GM21360 (cell line): Measurements from ENCODE around the gene SUCLG2.

Experiments
- ATAC-seq: cut with Tn5 transposase; IDR thresholded peaks from one replicate; pipeline ENCODE4 v1.9.1; 2021; ENCODE audit warnings: mild to moderate bottlenecking, moderate library complexity; ENCODE audit not compliant: unreplicated experiment

SUCLG2 gene, protein sequence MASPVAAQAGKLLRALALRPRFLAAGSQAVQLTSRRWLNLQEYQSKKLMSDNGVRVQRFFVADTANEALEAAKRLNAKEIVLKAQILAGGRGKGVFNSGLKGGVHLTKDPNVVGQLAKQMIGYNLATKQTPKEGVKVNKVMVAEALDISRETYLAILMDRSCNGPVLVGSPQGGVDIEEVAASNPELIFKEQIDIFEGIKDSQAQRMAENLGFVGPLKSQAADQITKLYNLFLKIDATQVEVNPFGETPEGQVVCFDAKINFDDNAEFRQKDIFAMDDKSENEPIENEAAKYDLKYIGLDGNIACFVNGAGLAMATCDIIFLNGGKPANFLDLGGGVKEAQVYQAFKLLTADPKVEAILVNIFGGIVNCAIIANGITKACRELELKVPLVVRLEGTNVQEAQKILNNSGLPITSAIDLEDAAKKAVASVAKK

DNA sequence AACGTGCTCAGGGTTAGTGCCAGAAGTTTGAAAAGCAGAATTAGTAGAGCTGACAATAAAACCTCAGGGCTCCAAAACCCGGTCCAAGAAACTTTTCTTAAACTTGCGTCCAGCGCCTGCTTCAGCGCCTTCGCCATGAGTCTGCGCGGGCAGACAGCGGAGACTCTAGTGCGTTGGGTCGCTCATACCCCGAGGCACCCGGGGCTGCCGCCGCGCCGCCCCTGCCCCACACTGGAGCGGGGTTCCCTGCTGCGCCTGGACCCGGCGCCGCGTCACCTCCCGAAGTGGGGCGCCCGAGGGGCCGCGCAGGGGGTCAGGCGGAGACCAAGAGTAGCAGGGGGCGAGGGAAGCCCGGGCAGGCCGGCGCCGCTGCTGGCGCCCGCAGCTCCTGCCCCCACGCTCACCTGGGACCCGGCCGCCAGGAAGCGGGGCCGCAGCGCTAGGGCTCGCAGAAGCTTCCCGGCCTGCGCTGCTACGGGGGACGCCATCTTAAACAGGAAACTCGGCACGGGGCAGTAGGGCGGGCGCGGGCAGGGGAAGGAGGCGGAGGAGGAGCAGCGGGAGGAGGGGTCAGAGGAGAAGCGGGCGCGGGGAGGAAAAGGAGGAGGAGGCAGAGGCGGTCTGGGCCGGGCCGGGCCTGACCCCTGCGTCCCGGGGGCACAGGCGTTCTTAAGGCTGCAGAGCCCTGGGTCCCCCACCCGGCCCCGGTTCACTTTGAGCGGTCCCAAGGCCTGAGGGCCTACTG lies at the start of gene SUCLG2:
TSS of gene SUCLG2 (minus strand) at position 514 of the 745 bp plus-strand sequence. CDS start at position 488, 26 bp downstream.
- peak; percentile 72 for ATAC-seq

DNA sequence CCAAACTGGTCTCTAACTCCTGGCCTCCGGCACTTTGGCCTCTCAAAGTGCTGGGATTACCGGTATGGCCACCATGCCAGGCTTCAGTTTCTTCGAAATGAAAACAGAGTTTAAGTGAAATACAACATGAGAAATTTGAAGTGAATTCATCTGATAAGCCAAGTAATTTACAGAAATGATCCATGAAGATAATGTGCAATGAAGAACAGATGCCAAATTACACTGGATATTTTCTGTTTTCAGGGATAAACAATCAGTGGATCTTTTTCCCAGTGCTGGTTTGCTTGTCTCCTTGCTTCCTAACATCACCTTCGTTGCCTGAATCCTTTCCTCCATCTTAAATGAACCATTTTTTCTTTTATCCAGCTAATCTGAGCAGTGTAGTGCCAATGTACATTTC lies 46.2 kb upstream of the SUCLG2 start:
- ATAC-seq = no peak

DNA sequence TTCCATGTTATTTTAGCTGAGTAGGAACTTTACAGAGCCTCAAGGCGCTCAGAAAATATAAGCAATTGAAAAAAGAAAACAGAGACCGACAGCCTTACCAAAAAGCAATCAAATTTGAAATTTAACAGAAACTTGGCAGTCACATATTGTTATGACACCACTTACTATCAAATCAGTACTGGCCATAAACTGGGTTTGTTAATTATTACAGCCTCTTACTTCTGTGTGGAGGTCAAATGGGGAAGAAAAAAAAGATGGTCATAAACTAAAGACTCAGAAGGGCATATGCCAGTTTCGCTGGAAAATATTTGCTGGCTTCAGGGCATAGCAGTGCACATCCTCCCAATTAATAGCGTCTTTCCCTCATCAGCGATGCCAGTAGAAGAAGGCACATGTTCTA lies 45.5 kb upstream of the SUCLG2 start:
- no peak for ATAC-seq

DNA sequence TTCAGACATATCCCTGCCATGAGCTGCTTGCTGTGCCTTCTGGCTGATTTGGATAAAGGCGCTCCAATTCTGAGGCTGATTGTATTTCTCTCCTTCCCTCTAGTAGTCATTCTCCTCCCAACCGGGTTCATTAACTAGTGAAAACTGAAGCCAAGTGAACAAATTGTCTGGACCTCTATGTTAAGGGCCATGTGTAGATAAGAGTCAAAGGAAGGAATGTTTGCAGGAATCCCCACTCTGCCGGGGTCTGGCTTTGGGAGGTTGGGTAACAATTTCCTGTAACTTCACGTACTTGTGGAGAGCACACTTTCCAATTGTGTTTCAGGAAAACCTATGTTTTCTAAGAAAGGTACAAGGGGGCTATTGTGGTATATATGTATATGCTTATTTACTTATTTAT lies 38.2 kb upstream of the SUCLG2 start:
- no peak for ATAC-seq

DNA sequence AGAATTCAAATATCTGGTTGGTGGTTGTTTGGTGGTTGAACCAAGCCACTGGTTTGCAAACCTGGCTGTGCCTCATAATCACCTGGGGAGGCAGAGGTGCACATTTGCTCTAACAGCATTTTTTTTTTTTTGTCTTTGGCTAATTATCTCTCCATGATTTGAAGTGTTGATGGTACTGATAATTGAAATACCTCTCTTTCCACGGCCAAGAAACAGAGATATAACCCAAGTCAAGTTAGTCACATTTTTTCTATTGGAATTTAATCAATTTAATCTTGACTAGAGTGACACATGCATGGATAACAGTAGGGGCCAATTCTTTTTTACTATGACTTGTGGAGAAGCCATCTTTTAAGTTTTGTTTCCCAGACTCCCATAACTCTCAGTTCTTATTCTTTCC lies 37.5 kb upstream of the SUCLG2 start:
- no peak for ATAC-seq

DNA sequence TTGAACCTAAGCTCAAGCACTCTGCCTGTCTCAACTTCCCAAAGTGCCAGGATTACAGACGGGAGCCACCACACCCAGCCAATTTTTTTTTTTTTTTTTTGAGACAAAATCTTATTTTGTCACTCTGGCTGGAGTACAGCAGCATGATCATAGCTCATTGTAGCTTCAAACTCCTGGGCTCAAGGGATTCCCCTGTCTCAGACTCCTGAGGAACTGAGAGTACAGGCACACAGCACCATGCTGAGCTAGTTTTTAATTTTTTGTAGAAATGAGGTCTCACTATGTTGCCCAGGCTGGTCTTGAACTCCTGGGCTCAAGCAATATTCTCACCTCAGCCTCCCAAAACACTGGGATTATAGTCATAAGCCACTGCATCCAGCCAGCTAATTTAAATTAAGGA lies 36.8 kb upstream of the SUCLG2 start:
- ATAC-seq = peak; percentile 56

DNA sequence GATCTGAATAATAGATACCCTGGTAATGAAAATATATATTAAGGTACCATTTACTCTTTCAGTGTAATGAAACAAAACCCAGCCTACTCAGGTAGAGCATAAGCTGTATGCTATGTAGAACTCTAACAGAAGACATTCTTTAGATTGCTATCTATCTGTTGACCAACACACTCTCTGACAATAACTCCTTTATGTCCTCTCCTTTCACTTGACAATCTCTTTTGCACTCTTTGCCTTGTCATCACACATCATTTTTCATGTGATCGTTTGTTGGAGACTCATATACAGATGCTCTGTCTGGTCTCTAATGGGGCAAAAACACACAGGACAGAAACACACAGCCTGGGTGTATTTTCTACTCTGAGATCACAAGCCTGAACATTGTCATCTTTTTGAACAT lies 35.4 kb upstream of the SUCLG2 start:
- ATAC-seq = no peak

DNA sequence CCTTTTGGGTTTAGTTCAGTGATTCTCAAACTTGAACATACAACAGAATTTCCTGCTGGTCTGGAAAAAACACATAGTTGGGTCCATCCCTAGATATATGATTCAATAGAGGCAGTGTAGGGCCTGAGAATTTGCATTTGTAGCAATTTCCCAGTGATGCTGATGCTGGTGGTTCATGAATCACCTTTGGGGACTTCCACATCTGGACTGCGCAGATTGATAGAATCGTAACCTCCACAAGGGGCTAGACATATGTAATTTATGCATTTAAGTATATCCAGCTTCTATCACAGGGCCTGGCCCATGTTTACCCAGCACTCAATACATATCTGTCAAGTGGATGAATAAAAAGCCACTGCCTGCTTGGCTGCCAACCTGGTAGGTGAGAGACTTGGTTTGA lies 33.8 kb upstream of the SUCLG2 start:
- ATAC-seq = no peak

DNA sequence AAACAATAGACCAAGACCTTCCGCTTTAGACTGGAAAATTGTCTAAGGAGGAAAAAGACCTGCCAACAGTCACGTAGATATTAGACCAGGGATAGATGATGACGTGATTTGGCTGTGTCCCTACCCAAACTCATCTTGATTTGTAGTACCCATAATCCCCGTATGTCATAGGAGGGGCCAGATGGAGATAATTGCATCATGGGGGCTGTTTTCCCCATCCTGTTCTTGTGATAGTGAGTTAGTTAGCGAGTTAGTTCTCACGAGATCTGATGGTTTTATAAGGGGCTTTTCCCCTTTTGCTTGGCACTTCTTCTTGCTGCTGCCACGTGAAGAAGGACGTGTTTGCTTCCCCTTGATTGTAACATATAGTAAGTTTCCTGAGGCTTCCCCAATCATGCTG lies 31.7 kb upstream of the SUCLG2 start:
- no peak for ATAC-seq

DNA sequence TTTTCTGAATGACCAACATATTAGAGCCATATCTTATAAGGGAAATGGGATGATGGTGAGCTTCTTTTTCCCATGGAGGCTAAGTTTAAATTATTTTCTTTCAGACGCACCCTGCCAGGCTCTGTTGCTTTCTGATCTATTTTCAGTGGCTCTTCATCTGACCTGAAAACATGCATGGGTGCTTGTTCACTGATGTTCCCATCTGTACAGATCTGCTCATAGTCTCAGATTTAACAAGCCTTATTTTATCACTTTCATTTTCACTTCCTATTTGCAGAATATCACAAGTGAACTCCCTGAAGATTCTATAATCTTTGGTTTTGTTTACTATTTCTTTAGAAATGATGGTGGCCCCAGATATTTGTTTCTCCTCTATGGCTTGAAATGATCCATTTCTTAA lies 31.1 kb upstream of the SUCLG2 start:
- peak; percentile 99 for ATAC-seq

DNA sequence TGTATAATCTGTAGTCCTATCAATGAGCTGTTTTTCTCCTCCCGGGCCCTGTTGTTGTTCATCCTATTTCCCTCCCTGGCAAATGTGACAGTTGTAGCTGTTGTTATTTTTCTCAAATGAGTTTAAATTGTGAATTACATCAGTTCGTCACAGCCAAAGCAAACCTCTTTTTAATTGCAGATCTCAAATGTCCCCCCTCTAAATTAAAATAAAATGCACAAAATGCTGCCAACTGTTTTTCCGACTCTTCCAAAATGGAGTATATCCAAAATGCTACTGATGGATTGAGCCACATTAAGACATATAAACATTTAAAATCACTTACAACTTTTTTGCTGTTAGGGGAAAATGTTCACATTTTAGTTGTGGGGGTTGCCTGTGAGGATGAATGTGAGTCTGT lies 29.8 kb upstream of the SUCLG2 start:
- ATAC-seq = no peak

DNA sequence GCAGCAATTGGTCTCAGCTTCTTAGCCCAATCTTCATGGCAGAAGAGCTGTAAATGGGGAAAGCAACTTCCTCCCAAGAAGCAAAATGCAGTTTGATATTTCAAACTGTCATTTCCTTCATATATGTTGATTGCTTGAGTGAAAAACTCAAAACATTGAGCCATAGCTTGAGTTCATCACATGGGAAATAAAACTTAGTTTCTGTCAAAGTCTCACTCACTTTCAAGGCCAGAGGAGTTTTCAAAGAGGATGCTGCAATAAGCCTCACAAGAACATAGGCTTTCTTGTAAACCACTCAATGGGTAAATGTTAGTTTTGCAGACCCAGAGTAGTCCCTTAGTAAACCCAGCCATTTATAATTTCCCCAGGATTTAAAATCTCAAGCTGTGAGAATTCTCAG lies 29.1 kb upstream of the SUCLG2 start:
- ATAC-seq = no peak

DNA sequence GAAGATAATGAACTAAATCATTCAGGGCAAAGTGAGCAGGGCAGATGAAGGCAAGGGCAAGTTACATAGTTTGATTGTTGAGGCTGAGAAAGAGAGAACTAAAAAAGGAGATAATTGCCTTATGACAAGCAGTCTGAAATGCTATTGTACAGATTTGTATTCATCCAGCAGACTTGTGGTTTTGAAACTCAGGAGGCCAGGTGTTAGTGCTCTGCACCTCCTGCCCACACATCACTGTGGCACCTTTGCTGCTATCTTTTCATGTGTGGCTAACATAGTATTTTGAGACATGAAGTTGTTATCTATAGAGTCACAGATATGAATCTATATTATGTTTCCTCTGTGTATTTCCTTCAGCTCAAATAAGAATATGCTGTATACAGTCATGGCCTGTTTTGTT lies 24.3 kb upstream of the SUCLG2 start:
- peak; percentile 91 for ATAC-seq

DNA sequence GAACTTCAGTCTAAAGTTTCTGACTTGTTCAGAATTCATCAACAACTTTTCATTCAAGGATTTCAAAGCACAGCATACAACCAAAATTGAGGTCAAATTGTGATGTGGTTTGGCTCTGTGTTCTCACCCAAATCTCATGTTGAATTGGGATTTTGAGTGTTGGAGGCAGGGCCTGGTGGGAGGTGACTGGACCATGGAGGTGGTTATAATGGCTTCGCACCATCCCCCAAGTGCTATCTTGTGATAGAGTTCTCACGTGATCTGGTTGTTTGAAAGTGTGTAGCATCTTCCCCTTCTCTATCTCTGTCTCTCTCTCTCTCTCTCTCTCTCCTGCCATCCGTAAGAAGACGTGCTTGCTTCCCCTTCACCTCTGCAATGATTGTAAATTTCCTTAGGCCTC lies 19.6 kb upstream of the SUCLG2 start:
- ATAC-seq = no peak

DNA sequence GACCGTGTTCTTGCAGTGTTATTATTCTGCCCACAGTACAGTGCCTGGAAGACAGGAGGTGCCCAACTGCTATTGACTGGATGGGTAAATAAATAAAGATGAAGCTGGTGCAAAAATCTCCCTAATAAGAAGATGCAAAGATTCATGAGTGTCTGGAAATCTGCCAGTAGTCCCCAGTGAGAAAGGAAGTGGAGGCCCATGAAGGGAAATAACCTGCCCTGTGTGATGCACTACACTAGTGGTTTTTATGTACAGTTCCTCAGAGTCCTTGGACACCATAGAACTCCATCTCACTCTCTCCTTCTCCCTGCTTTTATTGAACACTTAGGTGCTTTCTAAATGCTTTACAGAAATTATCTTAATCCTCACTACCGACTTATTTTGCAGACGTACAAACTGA lies 8.3 kb upstream of the SUCLG2 start:
- no peak for ATAC-seq

DNA sequence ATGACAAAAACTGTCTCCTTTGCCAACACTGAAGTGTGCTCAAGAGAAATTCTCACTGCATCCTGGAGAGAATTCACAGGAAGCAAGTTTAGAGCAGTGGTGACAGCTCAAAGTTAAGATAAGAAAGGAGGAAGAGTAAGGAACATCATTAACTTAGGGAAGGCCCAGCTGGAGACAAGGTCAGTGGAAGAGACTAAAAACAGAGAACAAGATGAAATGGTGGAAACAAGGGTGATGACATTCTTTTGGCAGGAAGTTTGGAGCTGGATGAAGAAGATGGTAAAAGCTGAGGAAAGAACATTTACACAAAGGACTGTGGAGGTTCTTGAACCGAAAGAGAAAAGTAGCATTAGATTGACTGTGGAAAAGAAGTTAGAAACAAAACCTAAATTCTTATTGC lies 6.7 kb upstream of the SUCLG2 start:
- ATAC-seq = no peak

DNA sequence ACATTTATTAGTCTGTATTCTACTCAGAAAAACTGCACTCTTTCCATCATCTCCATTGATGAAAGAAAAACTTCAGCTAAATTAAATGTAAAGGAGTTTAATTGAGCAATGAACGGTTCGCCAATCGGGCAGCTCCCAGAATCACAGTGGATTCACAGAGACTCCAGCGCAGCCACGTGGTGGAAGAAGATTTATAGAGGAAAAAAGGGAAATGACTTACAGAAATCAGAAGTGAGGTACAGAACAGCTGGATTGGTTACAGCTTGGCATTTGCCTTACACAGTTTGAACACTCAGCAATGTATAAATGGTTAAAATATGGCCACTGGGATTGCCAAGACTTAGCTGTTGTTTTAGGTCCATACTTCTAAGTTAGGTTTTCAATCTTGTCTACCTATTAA lies 2.8 kb upstream of the SUCLG2 start:
- ATAC-seq = no peak

DNA sequence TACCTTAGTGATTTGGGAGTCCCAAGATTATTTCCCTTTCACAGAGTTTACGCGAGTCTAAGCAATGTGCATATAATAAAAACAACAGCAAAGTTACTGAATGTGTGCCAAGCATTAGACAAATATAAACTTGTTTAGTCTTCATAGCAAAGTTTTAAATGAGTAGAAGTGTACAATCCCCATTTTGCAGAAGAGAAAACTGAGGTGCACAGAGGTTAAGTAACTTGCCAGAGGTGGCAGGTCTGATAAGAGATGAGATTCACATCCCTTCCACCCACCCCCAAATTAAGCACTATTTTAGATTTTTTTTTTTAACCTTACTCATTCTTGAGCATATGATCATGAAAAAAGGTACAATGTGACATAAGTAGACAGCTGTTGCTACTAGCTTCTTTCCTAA lies 2.2 kb upstream of the SUCLG2 start:
- ATAC-seq = no peak

DNA sequence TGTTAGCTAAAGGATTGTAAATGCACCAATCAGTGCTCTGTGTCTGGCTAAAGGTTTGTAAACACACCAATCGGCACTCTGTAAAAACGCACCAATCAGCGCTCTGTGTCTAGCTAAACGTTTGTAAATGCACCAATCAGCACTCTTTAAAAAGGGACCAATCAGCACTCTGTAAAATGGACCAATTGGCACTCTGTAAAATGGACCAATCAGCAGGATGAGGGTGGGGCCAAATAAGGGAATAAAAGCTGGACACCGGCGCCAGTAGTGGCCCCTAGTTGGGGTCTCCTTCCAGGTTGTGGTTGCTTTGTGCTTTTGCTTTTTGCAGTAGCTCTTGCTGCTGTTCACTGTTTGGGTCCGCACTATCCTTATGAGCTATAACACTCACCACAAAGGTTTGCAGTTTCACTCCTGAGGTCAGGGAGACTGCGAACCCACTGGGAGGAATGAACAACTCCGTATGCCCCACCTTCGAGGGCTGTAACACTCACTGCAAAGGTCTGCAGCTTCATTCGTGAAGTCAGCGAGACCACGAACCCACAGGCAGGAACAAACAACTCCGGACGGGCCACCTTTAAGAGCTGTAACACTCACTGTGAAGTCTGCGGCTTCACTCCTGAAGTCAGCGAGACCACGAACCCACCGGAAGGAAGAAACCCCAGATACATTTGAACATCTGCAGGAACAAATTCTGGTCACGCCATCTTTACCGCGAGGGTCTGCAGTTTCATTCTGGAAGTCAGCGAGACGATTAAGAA lies 1.1 kb upstream of the SUCLG2 start:
- ATAC-seq = peak; percentile 43

DNA sequence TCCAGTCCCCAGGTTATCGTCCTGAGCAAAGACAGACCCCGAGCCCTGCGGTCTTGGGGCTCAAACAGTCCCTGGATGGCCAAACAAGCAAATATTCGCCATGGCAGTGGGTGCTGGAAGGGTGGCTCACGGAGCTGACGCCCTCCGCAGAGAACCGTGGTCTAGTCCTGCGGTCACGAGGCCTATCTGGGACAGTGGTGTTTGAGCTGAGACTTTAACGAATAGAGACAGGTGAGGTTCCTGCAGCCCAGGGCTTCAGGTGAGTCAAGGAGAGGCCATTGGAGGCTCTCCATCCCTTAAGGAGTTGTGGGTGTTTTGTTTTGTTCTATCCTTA lies 399 bp upstream of the SUCLG2 start:
- ATAC-seq = peak; percentile 2

DNA sequence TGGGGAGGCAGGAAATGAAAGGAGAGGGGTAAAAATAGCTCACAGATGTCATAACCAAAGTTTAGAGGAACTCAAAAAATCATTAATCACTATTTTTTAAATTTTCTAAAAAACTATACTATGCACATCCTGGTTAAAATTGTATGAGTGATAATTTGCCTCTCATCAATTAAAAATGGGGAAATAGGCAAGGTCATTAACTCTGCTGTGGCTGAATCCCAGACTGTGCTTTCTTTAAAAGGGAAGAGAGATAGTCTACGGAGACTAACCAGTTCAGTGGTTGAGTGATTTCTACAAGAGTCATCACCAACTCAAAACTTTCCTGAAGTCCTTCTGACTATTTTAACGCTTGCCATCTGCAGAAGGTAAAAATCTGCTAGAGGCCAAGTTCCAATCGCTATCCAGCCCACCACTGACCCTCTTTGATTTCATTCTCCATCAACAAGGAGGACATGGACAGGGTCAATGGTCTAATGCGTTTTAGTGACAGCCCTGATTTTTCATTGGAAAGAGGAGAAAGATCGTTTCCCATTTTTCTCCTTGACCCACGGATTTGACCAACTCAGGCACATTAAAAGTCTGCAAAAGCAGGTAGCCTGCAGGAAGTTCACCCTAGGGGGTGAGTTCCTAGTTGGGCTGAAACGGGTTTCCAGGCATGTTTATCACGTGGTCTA lies 850 bp downstream of the SUCLG2 start:
- ATAC-seq = peak; percentile 16
